CD4-positive, alpha-beta T cell (primary cell): ENCODE data around the gene ADAMTS17. TPM values are rescaled to one million over a fixed set of nuclear protein-coding genes. Genes with fewer than 3 reads are reported as not detected.

Source experiments
- ATAC-seq: fragments of 200-7000 bp; cut with Tn5 transposase; one replicate; pipeline ENCODE4 v1.10.0; 2022; ENCODE audit warnings: mild to moderate bottlenecking; ENCODE audit not compliant: poor library complexity
- CTCF ChIA-PET: fragments of 350-600 bp; sonication (Branson Sonifier 250); formaldehyde crosslinking; loops from one replicate; lab custom pipeline; 2021; ENCODE audit warnings: antibody characterized with exemption, inconsistent platforms; lab: Charles Lee
- POLR2A ChIA-PET: fragments of 350-600 bp; sonication (Branson Sonifier 250); formaldehyde crosslinking; loops from one replicate; lab custom pipeline; 2021; ENCODE audit warnings: antibody characterized with exemption, inconsistent platforms; lab: Charles Lee
- DNase-seq, 14 experiments: peaks; one replicate each; pipeline ENCODE4 v3.0.0-alpha.2; 2013 to 2020; ENCODE audit warnings: mixed read lengths in 2 of 14
- H3K27ac ChIP-seq, 2 donors: one replicate each; pipeline versions ENCODE4 v1.5.1 to v1.7.0; 2013; ENCODE audit warnings: low read length in 2 of 2, low read depth in 1 of 2, mild to moderate bottlenecking in 1 of 2
- H3K27me3 ChIP-seq, 2 experiments: 1 replicate in 1 of 2; 2 replicates in 1 of 2; pipeline versions ENCODE4 v1.6.1 to v1.7.0; 2013; ENCODE audit warnings: low read length in 2 of 2, control low read depth in 1 of 2, mild to moderate bottlenecking in 1 of 2, moderate library complexity in 1 of 2; ENCODE audit not compliant: insufficient read depth in 2 of 2, control insufficient read depth in 1 of 2
- H3K36me3 ChIP-seq: one replicate; pipeline ENCODE4 v1.6.1; 2013; ENCODE audit warnings: low read length, control low read depth; ENCODE audit not compliant: insufficient read depth
- H3K4me1 ChIP-seq: one replicate; pipeline ENCODE4 v1.6.1; 2013; ENCODE audit warnings: low read length, control low read depth; ENCODE audit not compliant: insufficient read depth
- H3K4me3 ChIP-seq: one replicate; pipeline ENCODE4 v1.5.1; 2013; ENCODE audit warnings: mild to moderate bottlenecking, low read length, moderate library complexity
- H3K9me3 ChIP-seq, 2 experiments: 1 replicate in 1 of 2; 2 replicates in 1 of 2; pipeline versions ENCODE4 v1.6.1 to v1.7.0; 2013; ENCODE audit warnings: low read length in 2 of 2, mild to moderate bottlenecking in 2 of 2, control low read depth in 1 of 2, moderate library complexity in 1 of 2; ENCODE audit not compliant: control insufficient read depth in 1 of 2, insufficient read depth in 1 of 2
- H3K27ac Mint-ChIP-seq: one replicate; pipeline ENCODE4 v1.8.0; 2020; ENCODE audit warnings: mixed read lengths
- H3K27me3 Mint-ChIP-seq: one replicate; pipeline ENCODE4 v1.8.0; 2021; ENCODE audit warnings: mixed read lengths
- H3K36me3 Mint-ChIP-seq: one replicate; pipeline ENCODE4 v1.8.0; 2021; ENCODE audit warnings: low read depth, mixed read lengths
- H3K4me1 Mint-ChIP-seq: one replicate; pipeline ENCODE4 v1.8.0; 2021; ENCODE audit warnings: low read depth, mixed read lengths
- H3K4me3 Mint-ChIP-seq: one replicate; pipeline ENCODE4 v1.8.0; 2020; ENCODE audit warnings: mild to moderate bottlenecking, mixed read lengths
- H3K9me3 Mint-ChIP-seq: one replicate; pipeline ENCODE4 v1.8.0; 2020; ENCODE audit warnings: mixed read lengths
- CTCF ChIP-seq: fragments of 200-600 bp; IDR thresholded peaks from one replicate; pipeline ENCODE4 v1.8.0; 2022; ENCODE audit warnings: antibody characterized with exemption, mild to moderate bottlenecking
- intact Hi-C, 2 experiments: fragments of 100-400 bp; cut with DNase I in 1 of 2; cut with micrococcal nuclease in 1 of 2; formaldehyde crosslinking; loops; one replicate each; pipeline versions ENCODE4 v1.15.1 to v1.9.0; 2023 to 2025; cut with DNase I, micrococcal nuclease
- total RNA-seq, 174 experiments: library from RNA in 2 of 174; stranded (reverse) in 2 of 174; gene quantifications; one replicate each; pipeline ENCODE4 v1.2.3 and lab custom pipeline; 2021 to 2026

Gene ADAMTS17
- total RNA-seq, 2 experiments from 2014 or later, result 9.9 to 13.2 TPM

- Mint-ChIP-seq H3K27ac (no peak overlapping the region), H3K9me3 (no peaks in the 10 kb centered on the region), H3K36me3 (no peaks in the 10 kb centered on the region), H3K4me1 (no peaks in the 10 kb centered on the region), H3K4me3 (no peak overlapping the region), H3K27me3 (no peaks in the 10 kb centered on the region)
- Histone ChIP-seq H3K4me3 (no peak overlapping the region), H3K27me3 (no peaks in the 10 kb centered on the region), H3K27ac (no peak overlapping the region), H3K36me3 (no peaks in the 10 kb centered on the region), H3K4me1 (no peaks in the 10 kb centered on the region), H3K9me3 (no peaks in the 10 kb centered on the region)
- intact Hi-C loops, result no loop called here
- ChIA-PET POLR2A (no interaction called here), CTCF (interaction anchor here (0.6 kb wide), 1 partner anchor 622 kb away, joined by 5 read pairs; no protein-coding TSS in a partner anchor)
- no peak for ATAC-seq
- TF ChIP-seq CTCF, result no peak
- no peak for DNase-seq
Measured at GRCh38 chr15:100160953-100161352, 180.8 kb downstream of the ADAMTS17 start.

- intact Hi-C loops, result no loop called here
- Mint-ChIP-seq H3K9me3 (no peaks in the 10 kb centered on the region), H3K27ac (no peak overlapping the region), H3K4me3 (no peak overlapping the region), H3K36me3 (no peaks in the 10 kb centered on the region), H3K4me1 (no peaks in the 10 kb centered on the region), H3K27me3 (no peaks in the 10 kb centered on the region)
- TF ChIP-seq CTCF, result no peak
- H3K36me3 ChIP-seq, result no peaks in the 10 kb centered on the region
- DNase-seq (no peak), ATAC-seq (no peak)
- H3K9me3 ChIP-seq, result no peaks in the 10 kb centered on the region
- no peak overlapping the region for H3K4me3 ChIP-seq
- POLR2A ChIA-PET, result no interaction called here
- no peak overlapping the region for H3K27ac ChIP-seq
- no peaks in the 10 kb centered on the region for H3K27me3 ChIP-seq
- CTCF ChIA-PET, result no interaction called here
- no peaks in the 10 kb centered on the region for H3K4me1 ChIP-seq
Measured at GRCh38 chr15:100159436-100159835, 182.3 kb downstream of the ADAMTS17 start.

- Histone ChIP-seq H3K4me3 (no peak overlapping the region), H3K27ac (no peak overlapping the region), H3K9me3 (no peaks in the 10 kb centered on the region), H3K4me1 (no peaks in the 10 kb centered on the region), H3K27me3 (no peaks in the 10 kb centered on the region), H3K36me3 (no peaks in the 10 kb centered on the region)
- Mint-ChIP-seq H3K4me3 (no peak overlapping the region), H3K4me1 (no peaks in the 10 kb centered on the region), H3K27me3 (no peaks in the 10 kb centered on the region), H3K36me3 (no peaks in the 10 kb centered on the region), H3K27ac (no peak overlapping the region), H3K9me3 (no peaks in the 10 kb centered on the region)
- no peak for TF ChIP-seq CTCF
- ChIA-PET POLR2A (no interaction called here), CTCF (no interaction called here)
- no peak for ATAC-seq
- intact Hi-C loops, result no loop called here
- no peak for DNase-seq
Measured at GRCh38 chr15:100158356-100158755, 183.4 kb downstream of the ADAMTS17 start.
